ENCODE data around the gene SRSF12. TPM values are rescaled to one million over a fixed set of nuclear protein-coding genes. Genes with fewer than 3 reads are reported as not detected.

The SRSF12 gene
- total and polyA plus RNA-seq, 2 donors (not counting 3 experiments of a cell fraction or from before 2014, with no cell fraction given): 0.07 to 0.18 TPM

- no TSS peak for BruUV-seq (replicated peaks)
- Histone ChIP-seq H4K20me1 (replicated peaks; ENCODE audit: control insufficient read depth, extremely low read depth, insufficient read depth, low read length) (no peaks in the 10 kb centered on the region), H3K27me3 (ENCODE audit: control insufficient read depth in 2 of 2, insufficient read depth in 2 of 2, low read length in 2 of 2) (no peaks in the 10 kb centered on the region), H3K9me3 (replicated peaks; ENCODE audit: control insufficient read depth, insufficient read depth, low read length) (no peaks in the 10 kb centered on the region), H3K4me3 (replicated peaks in 1 of 3; ENCODE audit: insufficient read depth in 1 of 3, low read depth in 1 of 3, low read length in 3 of 3) (no peak overlapping the region), H3K27ac (ENCODE audit: insufficient read depth, low read depth, low read length) (no peak overlapping the region), H3K9ac (replicated peaks; ENCODE audit: extremely low read depth, insufficient read depth, low read length) (no peak overlapping the region), H3K79me2 (ENCODE audit: control insufficient read depth, insufficient read depth, low read length) (no peaks in the 10 kb centered on the region), H3K4me1 (ENCODE audit: control insufficient read depth, extremely low read depth, insufficient read depth, low read length) (no peaks in the 10 kb centered on the region), H3K36me3 (ENCODE audit: control insufficient read depth in 2 of 2, extremely low read depth in 1 of 2, insufficient read depth in 2 of 2, low read length in 2 of 2) (no peaks in the 10 kb centered on the region), H3K4me2 (ENCODE audit: insufficient read depth, low read length) (no peak overlapping the region), H2AFZ (ENCODE audit: low read depth, low read length) (no peak overlapping the region), H3K9me1 (replicated peaks; ENCODE audit: control insufficient read depth, extremely low read depth, insufficient read depth, low read length) (no peaks in the 10 kb centered on the region)
- no peak for DNase-seq (ENCODE audit: low read depth, low spot score)
- no peak for FAIRE-seq
- no peak for TF ChIP-seq MYC (IDR thresholded peaks at IDR 0.05; ENCODE audit: low read depth, low read length)
- TF ChIP-seq CTCF (IDR thresholded peaks at IDR 0.05; ENCODE audit: extremely low read depth in 1 of 2, insufficient read depth in 1 of 2, low read depth in 1 of 2, low read length in 2 of 2): no peak
- TF ChIP-seq MAX (IDR thresholded peaks at IDR 0.05; ENCODE audit: insufficient read depth, insufficient read length): no peak
- no peak for TF ChIP-seq GATA2 (IDR thresholded peaks at IDR 0.05; ENCODE audit: insufficient read depth, insufficient read length, low read depth, low read length)
- TF ChIP-seq JUN (IDR thresholded peaks at IDR 0.05; ENCODE audit: borderline replicate concordance, insufficient read depth, insufficient read length, low read depth): no peak
- no peak for TF ChIP-seq FOS (IDR thresholded peaks at IDR 0.05; ENCODE audit: borderline replicate concordance, insufficient read depth, low read length)
- TF ChIP-seq POLR2AphosphoS5 (IDR thresholded peaks at IDR 0.05; ENCODE audit: insufficient read depth, low read depth, low read length): no peak
- TF ChIP-seq POLR2A (IDR thresholded peaks at IDR 0.05; ENCODE audit: low read depth, low read length): no peak
- no peak for TF ChIP-seq EZH2 (IDR thresholded peaks at IDR 0.05; ENCODE audit: borderline replicate concordance, low read depth, low read length, severe bottlenecking)
- ChIA-PET CTCF (no interaction called here), POLR2A (no interaction called here)
- dilution Hi-C loops (cut with MboI; ENCODE audit: extremely low pct_ligation_motif_present, low sequenced_read_pairs): no loop called here
- intact Hi-C loops (cut with micrococcal nuclease): no loop called here
These were observed 69.5 kb downstream of the SRSF12 start for GRCh38 chr6:89048288-89048923.

Data from endothelial cell of umbilical vein (primary cell).